ENCODE measurements around the gene JMJD6. TPM values are rescaled to one million over a fixed set of nuclear protein-coding genes. Genes with fewer than 3 reads are reported as not detected.
"Not testable (repeated sequence)": the region's sequence is repeated elsewhere in the genome, so short reads cannot be mapped to it uniquely, and the experiment has no call there.

JMJD6 gene
- polyA plus RNA-seq (ENCODE audit: insufficient read length in 12 of 12): 10 to 100 TPM in 11 of 12 donors, not detected in 1; 19.7 to 33.7 (median 21.5) TPM
- long read RNA-seq, donor 1, transcript JMJD6-202 (6 exons, 1,603 nt): major isoform, 8 of 96 reads
- long read RNA-seq, donor 1, partial matches to known transcripts: 51 of 96 reads
- long read RNA-seq, donor 1, other reads (novel, unspliced or antisense): 31 of 96 reads
- long read RNA-seq, donor 2, transcript JMJD6-202 (6 exons, 1,603 nt): major isoform, 11 of 11 reads
- long read RNA-seq, donor 2, partial matches to known transcripts: 0 of 11 reads
- long read RNA-seq, donor 2, other reads (novel, unspliced or antisense): 0 of 11 reads
- long read RNA-seq, donor 3, partial matches to known transcripts: 0 of 2 reads
- long read RNA-seq, donor 3, other reads (novel, unspliced or antisense): 0 of 2 reads
- long read RNA-seq, donor 4, full-length matches to known transcripts: 2 of 2 reads
- long read RNA-seq, donor 4, partial matches to known transcripts: 0 of 2 reads
- long read RNA-seq, donor 4, other reads (novel, unspliced or antisense): 0 of 2 reads
- long read RNA-seq, donor 5, full-length matches to known transcripts: 12 of 38 reads
- long read RNA-seq, donor 5, partial matches to known transcripts: 6 of 38 reads
- long read RNA-seq, donor 5, other reads (novel, unspliced or antisense): 20 of 38 reads
- long read RNA-seq, donor 6, partial matches to known transcripts: 0 of 2 reads
- long read RNA-seq, donor 6, other reads (novel, unspliced or antisense): 0 of 2 reads
- long read RNA-seq, donor 7, partial matches to known transcripts: 0 of 4 reads
- long read RNA-seq, donor 7, other reads (novel, unspliced or antisense): 0 of 4 reads
- long read RNA-seq, donor 8, full-length matches to known transcripts: 13 of 23 reads
- long read RNA-seq, donor 8, partial matches to known transcripts: 0 of 23 reads
- long read RNA-seq, donor 8, other reads (novel, unspliced or antisense): 10 of 23 reads
- long read RNA-seq, donor 9, partial matches to known transcripts: 0 of 5 reads
- long read RNA-seq, donor 9, other reads (novel, unspliced or antisense): 0 of 5 reads
- long read RNA-seq, donor 10, transcript JMJD6-202 (6 exons, 1,603 nt): major isoform, 5 of 5 reads
- long read RNA-seq, donor 10, partial matches to known transcripts: 0 of 5 reads
- long read RNA-seq, donor 10, other reads (novel, unspliced or antisense): 0 of 5 reads
- long read RNA-seq, donor 11, partial matches to known transcripts: 0 of 4 reads
- long read RNA-seq, donor 11, other reads (novel, unspliced or antisense): 0 of 4 reads

DNA sequence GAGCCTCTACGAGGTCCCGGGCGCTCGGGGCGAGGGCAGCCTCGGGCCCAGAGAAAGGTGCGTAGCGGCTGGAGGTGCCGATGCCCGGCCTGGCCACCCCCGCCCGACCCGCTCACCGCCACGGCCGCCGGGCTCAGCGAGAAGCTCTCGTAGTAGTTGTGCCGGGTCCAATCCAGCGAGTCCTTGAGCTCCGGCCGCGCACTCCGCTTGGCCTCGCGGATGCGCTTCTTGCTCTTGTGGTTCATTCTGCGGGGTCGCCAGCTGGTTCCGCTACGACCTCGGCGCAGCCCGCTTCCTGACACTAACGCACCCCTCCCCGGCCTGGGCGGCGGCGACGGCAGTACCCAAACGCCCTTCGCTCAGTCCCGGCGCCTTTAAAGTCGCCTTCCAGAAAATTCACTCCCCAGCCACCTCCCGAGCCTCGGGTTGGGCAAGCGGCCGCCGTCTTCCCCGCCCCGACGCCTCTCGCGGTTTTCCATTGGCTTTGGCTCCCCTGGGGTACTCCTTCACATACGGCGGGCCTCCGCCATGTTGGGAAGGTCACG lies at the start of gene JMJD6:
Gene JMJD6, minus strand, starts transcription at position 376 of the 545 bp plus-strand sequence. Its CDS starts 131 bp downstream, at position 245.
- peak; percentile 97 for DNase-seq

DNA sequence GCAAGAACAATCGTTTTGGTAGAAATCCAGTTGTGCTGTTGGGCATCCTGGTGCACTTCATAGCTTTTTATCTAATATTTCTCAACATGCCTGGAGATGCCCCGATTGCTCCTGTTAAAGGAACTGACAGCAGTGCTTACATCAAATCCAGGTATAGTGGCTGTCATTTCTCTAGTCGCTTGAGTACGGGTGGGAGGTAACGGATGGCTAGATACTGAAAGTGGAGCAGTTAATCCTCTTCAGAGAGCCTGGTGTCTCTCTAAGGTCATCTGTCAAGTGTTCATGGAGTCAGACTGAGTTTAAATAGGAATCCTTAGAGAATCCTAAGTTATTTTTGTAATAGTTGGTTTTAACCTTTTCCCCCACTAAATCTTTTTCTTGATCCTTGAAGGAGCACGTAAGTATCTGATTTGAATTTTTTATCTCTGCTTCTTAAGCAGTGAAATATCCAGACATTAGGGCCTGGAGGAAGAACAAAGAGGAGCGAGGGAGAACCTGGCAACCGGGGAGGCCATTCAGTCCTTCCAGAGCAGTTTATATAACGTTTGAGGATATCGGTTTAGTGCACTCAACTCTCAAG lies 48.7 kb upstream of the JMJD6 start:
- DNase-seq: no peak

DNA sequence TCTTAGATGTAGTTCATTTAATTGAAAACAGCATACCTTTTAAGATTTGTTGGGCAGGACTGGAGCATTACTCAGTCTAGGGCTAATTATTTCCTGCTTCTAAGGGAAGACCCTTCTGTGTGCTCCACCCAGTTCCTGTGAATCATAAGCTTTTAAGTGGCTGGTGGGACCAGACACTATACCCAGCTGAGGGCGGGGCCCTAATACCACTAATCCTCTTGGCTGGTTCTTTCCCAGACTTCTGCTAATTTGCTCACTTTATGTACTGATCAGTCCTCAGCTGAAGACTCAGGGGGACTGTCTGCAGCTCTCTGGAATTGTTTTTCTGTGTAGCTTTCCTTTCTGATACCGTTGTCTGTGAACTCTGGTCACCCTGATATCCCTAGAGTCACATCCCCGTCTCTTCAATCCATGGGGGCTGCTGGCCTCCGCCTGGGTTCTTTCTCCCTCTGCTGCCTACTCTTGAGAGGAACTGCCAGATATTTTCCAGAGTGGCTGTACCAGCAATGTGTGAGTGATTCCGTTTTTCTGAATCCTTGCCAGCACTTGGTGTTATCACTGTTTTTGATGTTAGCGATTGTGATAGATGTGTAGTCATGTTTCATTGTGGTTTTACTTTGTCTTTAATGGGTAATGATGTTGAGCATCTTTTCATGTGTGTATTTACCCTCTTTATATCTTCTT lies 46.6 kb upstream of the JMJD6 start:
- DNase-seq: no peak

DNA sequence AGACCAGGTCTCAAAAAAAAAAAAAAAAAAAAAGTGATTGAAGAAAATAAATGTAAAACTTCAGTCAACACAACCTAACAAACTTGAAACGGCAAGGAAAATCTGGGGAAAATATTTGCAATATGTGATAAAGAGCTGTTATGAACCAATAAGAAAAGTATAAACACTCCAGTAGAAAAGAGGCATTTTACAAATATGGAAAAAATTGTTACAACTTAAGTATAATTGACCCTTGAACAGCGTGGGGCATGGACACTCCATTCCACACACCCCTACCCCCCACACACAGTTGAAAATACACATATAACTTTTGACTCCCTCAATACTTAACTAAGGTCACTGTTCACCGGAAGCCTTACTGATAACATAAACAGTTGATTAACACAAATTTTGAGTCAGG lies 32.2 kb upstream of the JMJD6 start:
- no peak for DNase-seq

DNA sequence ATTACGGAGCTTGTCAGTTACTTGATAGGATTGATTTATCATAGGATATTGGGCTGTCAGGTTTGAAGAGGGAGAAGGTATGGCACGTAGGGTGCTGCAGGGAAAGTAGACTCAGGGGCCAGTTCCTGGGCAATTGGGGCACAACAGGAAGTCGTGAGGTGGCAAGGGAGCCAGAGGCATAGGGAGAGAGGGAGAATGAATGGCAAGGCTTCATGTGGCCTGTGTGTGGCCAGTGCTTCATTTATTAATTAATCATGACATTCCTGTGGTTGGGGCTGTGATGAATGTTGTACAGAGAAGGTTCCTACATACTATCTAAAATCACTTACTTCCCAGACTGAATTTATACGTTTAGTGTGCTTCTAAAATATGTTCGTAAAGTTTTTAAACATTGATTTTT lies 30.9 kb upstream of the JMJD6 start:
- no peak for DNase-seq

DNA sequence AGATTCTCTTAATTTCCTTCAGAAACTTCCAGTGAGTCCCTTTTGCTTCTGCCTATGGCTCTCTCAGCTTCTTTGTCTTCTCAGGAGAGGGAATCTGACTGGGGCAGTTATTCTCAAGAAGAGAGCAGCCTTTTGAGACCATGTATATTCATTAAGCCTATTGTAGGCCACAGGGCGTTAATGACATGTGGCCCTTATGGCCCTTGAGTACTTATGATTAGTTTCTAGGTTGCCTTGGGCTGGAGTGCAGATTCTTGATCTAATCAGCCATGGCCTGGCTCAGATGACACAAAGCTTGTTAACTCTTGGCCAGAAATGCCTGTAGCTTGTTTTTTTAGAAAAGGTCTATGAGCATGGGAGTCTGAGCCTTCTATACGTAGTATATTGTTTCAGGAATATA lies 28.9 kb upstream of the JMJD6 start:
- DNase-seq: no peak

DNA sequence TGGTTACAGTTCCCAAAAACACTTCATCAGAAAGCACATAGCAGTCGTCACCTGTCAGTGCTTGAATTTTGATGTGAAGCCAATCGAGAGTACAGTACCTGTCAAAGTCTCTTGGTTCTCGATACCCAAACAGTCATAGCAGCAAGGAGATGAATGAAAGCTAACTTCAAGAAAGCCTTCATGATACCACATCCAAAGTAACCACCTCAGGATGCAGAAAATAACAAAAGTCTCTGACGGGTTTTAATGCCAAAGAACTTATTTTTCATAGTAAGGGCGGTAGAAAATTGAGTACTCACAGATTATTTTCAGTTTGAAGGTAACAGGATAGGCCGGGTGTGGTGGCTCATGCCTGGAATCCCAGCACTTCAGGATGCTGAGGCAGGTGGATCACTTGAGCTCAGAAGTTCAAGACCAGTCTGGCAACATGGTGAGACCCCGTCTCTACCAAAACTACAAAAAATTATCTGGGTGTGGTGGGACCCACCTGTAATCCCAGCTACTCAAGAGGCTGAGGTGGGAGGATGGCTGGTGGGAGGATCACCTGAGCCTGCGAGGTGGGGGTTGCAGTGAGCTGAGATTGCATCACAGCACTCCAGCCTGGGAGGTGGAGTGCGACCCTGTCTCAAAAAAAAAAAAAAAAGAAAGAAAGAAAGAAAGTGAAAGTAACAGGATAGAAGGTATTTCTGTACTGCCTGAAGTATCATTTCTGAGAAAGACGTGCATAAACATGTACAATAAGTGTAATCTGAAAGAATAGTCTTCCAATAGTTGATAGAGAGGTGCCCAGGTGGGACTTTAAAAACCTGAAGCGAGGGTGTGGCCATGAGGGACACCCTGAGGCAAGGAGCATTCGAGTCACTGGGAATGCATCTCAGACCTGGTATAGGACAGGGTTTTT lies 26.9 kb upstream of the JMJD6 start:
- no peak for DNase-seq

DNA sequence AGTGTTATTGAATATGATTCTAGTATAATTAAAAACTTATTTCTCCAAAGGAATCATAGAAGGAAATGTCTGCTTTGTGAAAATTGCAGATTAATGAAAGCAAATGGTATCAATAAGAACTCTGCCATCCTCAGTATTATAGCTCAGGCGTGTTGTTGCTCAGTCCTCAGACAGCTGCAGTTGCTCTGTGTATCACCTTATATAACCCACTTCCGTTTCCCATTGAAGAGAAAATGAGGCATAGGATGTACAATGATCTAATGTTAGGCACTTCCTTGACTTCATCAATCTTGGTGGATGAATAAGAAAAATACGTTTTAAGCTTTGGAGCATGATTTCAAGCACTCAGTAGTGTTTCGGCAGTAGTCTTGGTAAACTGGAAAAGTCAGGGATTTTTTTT lies 25.6 kb upstream of the JMJD6 start:
- DNase-seq: no peak

DNA sequence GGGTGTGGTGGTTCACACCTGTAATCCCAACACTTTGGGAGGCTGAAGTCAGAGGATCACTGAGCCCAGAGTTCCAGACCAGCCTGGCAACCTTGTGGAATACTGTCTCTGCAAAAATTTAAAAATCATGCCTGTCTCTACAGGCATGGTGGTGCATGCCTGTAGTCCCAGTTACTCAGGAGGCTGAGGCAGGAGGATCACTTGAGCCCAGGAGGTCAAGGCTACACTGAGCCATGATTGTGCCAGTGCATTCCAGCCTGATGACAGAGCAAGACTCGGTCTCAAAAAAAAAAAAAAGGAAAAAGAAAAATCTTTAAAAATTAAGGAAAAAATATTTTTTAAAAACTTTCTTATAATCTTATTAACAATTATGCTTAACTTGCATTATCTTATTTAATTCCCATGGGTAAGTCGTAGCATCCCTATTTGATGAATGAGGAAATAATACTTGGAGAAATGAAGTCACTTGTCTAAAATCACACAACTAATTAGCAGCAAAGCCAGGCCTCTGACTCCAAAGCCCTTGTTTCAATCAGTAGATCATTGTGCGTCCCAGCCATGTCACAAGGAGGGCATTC lies 25.1 kb upstream of the JMJD6 start:
- no peak for DNase-seq

DNA sequence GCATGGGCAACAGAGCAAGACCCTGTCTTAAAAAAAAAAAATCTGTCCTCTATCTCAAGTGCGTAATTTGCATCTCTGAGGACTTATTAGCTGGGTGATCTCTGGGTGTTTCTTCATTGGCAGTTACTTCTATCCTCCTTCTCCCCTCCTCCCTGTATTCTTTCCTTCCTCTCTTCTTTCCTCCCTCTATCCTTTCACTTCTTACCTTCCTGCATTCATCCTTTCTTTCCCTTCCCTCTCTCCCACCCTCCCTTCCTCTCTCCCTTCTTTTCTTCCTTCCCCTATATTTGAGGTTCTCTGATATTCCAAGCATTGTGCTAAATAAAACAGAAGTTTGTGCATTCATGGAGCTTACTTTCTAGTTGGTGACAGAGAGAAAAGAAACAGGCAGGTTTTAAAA lies 22.3 kb upstream of the JMJD6 start:
- DNase-seq: no peak

DNA sequence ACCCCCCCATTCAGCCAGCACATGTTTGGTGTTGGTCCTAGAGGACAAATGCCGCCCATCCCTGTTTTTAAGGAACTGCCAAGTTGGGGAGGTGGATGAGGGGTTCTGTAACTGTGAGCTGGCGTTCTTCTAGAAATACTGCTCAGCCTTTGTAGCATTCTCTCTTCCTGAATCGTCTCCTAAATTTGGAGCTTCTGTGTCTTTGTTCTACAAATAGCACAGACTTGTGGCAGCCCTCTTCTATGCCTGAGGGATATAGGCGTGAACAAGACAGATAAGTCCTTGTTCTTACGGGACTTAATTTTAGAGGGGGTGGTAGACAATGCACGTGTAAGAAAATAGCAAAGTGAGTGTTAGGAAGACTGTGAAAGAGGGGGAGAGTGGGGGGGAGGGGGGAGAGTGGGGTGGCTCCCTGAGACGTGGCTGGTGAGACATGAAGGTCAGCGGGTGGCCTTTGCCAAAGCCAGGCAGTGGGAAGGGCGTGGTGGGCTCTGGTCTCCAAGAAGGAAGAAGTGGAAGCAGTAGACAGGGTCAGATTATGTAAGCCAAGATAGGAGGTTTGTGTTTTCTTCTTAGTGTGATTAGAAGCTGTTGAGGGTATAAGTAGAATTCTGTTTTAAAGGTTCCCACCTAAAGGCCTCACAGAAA lies 21.4 kb upstream of the JMJD6 start:
- DNase-seq: no peak

DNA sequence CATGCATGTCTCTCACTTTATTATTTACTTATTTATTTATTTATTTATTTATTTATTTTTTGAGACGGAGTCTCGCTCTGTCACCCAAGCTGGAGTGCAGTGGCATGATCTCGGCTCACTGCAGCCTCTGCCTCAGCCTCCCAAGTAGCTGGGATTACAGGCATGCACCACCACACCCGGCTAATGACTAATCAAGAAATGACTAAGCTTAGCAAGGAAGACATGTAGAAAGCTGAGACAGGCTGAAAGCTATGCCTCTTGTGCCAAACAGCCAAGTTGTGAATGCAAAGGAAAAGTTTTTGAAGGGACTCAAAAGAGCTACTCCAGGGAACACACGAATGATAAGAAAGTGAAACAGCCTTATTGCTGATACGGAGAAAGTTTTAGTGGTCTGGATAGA lies 19.4 kb upstream of the JMJD6 start:
- not testable (repeated sequence) for DNase-seq

DNA sequence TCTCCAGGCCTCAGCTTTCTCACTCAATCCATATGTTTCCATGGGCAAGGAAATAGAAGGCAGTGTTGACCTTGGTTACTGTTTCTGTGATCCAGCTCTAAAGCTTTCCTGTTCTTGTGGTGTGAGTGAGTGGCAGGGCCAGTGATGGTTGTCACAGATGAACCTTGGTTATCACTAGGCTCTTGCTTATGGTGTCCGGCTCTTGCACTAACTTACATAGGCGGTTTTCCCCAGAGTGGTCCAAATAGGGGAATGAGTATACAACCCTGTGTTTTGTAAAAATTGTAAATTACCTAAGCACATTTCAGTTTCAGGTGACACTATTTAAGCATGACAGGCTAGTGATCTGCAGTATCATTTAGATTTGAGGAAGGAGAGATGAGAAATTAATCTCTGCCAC lies 18.3 kb upstream of the JMJD6 start:
- no peak for DNase-seq

DNA sequence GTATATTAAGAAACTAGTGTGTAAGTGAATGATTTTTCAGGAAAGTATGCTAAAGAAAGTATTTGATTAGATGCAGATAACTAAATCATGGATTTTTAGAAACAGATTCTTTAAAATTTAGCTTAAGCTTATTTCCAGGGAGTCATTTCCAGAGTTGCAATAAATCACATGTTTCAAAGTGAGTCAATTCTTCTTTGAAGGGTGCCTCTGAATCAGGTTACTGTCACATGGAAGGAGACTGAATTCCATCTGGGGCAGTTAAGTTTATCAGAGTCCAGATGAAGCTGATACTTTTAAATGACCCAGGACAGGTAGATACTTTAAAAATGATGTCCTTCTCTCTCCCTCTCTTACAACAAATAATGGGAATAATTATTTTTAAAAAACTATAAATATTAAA lies 16.6 kb upstream of the JMJD6 start:
- DNase-seq: no peak

DNA sequence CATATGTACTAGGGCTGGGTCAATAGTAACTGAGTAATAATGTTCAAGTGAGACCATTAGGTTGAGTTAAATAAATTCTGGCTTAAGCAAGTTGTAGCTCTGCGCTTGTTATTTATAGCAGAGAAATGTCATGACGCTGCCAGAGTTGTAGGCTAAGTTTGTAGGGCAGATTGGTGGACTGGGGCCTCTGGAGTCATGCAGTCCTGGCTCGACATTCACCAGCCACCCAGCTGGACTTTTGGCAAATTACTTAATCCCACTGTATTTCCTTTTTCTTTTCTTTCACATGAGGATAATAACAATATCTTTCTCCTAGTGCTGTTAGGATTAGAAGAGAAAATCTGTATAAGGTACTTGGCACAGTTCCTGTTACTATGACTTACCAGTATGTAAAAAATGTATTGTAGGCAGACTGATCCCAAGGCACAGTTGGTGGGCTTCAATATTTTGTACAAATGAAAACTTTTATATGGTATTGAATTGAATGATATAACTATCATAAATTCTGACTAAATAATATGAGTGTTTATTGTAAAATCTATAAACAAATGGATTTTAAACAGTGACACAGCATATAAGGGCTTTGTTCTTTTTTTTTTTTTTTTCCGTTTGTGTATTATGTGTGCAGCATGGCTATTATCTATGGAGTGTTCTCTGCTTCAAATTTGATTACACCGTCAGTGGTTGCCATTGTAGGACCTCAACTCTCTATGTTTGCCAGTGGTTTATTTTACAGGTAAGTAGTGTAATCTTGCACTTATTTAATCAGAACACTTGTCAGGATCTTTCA lies 14.1 kb upstream of the JMJD6 start:
- DNase-seq: peak; percentile 37

DNA sequence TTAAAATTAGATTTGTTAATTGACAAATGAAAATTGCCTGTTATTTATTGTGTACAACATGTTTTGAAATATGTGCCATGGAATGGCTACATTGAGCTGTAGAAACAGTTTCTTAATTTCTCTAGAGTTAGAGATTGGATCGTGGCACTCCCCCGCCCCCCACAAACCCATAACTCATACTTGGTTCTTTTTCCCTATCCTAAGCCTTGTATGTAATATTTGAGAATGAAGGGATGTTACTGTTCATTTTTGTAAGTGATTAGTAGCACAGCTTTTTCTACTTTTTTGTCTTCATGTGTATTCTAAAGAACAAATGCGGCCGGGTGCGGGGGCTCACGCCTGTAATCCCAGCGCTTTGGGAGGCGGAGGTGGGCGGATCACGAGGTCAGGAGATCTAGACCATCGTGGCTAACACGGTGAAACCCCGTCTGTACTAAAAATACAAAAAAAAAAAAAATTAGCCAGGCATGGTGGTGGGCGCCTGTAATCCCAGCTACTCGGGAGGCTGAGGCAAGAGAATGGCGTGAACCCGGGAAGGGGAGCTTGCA lies 13.2 kb upstream of the JMJD6 start:
- DNase-seq: not testable (repeated sequence)

DNA sequence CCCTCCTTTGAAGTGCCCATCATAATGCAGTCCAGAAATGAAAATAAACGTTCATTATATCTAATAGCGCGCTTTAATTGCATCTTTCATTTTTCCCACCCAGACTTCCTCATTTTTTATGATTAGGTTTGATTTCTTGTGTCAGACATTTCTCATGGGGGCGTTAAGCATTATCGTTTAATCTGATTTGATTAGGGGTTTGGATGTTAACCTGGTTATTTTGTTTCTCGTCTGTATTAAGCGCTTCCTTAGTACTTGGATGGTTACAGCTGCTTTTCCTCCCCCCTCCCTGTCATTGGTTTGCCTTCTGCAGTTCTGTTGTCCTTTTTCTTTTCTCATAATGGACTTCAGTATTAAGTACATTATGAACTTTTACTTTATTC lies 12.1 kb upstream of the JMJD6 start:
- peak; percentile 28 for DNase-seq

Measured in muscle of arm (tissue), 14 donors.